IMR-90 (cell line): ENCODE measurements around the gene OR2A25. TPM values are rescaled to one million over a fixed set of nuclear protein-coding genes. Genes with fewer than 3 reads are reported as not detected.

Experiments
- ATAC-seq: fragments of 200-7000 bp; cut with Tn5 transposase; 2 replicates; pipeline ENCODE4 v1.9.1; 2020; ENCODE audit warnings: low read depth, mild to moderate bottlenecking, moderate library complexity
- BruUV-seq: library from RNA; stranded (reverse); fragments of 400-500 nt; replicated peaks from 2 replicates; lab custom pipeline; 2021; lab: Mats Ljungman, UMichigan
- CTCF ChIA-PET: fragments of 300-600 bp; formaldehyde crosslinking; extraction: SDS; loops from one replicate; lab custom pipeline; 2021; ENCODE audit warnings: antibody characterized with exemption; lab: Yijun Ruan, JAX
- POLR2A ChIA-PET: fragments of 300-600 bp; sonication (Branson Sonifier 250); formaldehyde crosslinking; loops from one replicate; lab custom pipeline; 2022; ENCODE audit warnings: antibody characterized with exemption; ENCODE audit not compliant: unreplicated experiment; lab: Charles Lee
- DNase-seq: peaks from one replicate; pipeline ENCODE4 v3.0.0; 2013
- H2AFZ ChIP-seq: replicated peaks from 2 replicates; pipeline ENCODE3; 2013; ENCODE audit warnings: low read length, mild to moderate bottlenecking; ENCODE audit not compliant: poor library complexity
- H2AK5ac ChIP-seq: 2 replicates; pipeline ENCODE4 v1.6.1; 2013; ENCODE audit warnings: low read depth, low read length, inconsistent platforms
- H2AK9ac ChIP-seq: replicated peaks from 2 replicates; pipeline ENCODE3; 2013; ENCODE audit warnings: mild to moderate bottlenecking, low read depth, low read length, moderate library complexity; ENCODE audit not compliant: poor library complexity
- H2BK120ac ChIP-seq: 2 replicates; pipeline ENCODE4 v1.6.1; 2013; ENCODE audit warnings: low read depth, low read length, inconsistent platforms
- H2BK15ac ChIP-seq: 3 replicates; pipeline ENCODE4 v1.6.1; 2013; ENCODE audit warnings: low read depth, low read length, inconsistent platforms
- H2BK20ac ChIP-seq: 2 replicates; pipeline ENCODE4 v1.6.1; 2013; ENCODE audit warnings: low read depth, mild to moderate bottlenecking, inconsistent platforms, low read length, moderate library complexity
- H2BK5ac ChIP-seq: 2 replicates; pipeline ENCODE4 v1.6.1; 2013; ENCODE audit warnings: mild to moderate bottlenecking, low read depth, low read length, inconsistent platforms; ENCODE audit not compliant: poor library complexity, severe bottlenecking
- H3K14ac ChIP-seq: replicated peaks from 2 replicates; pipeline ENCODE4 v1.6.1; 2013; ENCODE audit warnings: low read depth, low read length, inconsistent platforms
- H3K18ac ChIP-seq: 2 replicates; pipeline ENCODE4 v1.6.1; 2013; ENCODE audit warnings: low read depth, low read length, control low read depth
- H3K23ac ChIP-seq: 2 replicates; pipeline ENCODE4 v1.6.1; 2013; ENCODE audit warnings: low read depth, low read length, inconsistent platforms
- H3K27ac ChIP-seq: 2 replicates; pipeline ENCODE4 v1.5.1; 2013; ENCODE audit warnings: mild to moderate bottlenecking, control low read depth, low read length; ENCODE audit not compliant: insufficient read depth
- H3K27me3 ChIP-seq: 2 replicates; pipeline ENCODE4 v1.6.1; 2013; ENCODE audit warnings: low read length; ENCODE audit not compliant: control insufficient read depth, insufficient read depth
- H3K36me3 ChIP-seq: 2 replicates; pipeline ENCODE4 v1.6.1; 2013; ENCODE audit warnings: low read length, mixed read lengths; ENCODE audit not compliant: control insufficient read depth, insufficient read depth
- H3K4ac ChIP-seq: 2 replicates; pipeline ENCODE4 v1.6.1; 2013; ENCODE audit warnings: low read depth, low read length, inconsistent platforms
- H3K4me1 ChIP-seq: 2 replicates; pipeline ENCODE4 v1.6.1; 2013; ENCODE audit warnings: low read length, mixed read lengths; ENCODE audit not compliant: control insufficient read depth, insufficient read depth
- H3K4me2 ChIP-seq: 2 replicates; pipeline ENCODE4 v1.6.1; 2013; ENCODE audit warnings: low read depth, mild to moderate bottlenecking, control low read depth, low read length, moderate library complexity
- H3K4me3 ChIP-seq: 2 replicates; pipeline ENCODE4 v1.5.1; 2013; ENCODE audit warnings: low read depth, mild to moderate bottlenecking, control low read depth, low read length, moderate library complexity; ENCODE audit not compliant: insufficient read depth
- H3K56ac ChIP-seq: 2 replicates; pipeline ENCODE4 v1.6.1; 2013; ENCODE audit warnings: low read length, inconsistent platforms; ENCODE audit not compliant: insufficient read depth; ENCODE audit errors: extremely low read depth
- H3K79me1 ChIP-seq, 2 experiments: 2 replicates each; pipeline ENCODE4 v1.6.1; 2013; ENCODE audit warnings: low read length in 2 of 2, inconsistent platforms in 1 of 2, low read depth in 1 of 2
- H3K9ac ChIP-seq: 2 replicates; pipeline ENCODE4 v1.6.1; 2013; ENCODE audit warnings: low read depth, low read length, control low read depth
- H3K9me1 ChIP-seq: 2 replicates; pipeline ENCODE4 v1.6.1; 2013; ENCODE audit warnings: low read length, inconsistent platforms; ENCODE audit not compliant: insufficient read depth
- H3K9me3 ChIP-seq: 2 replicates; pipeline ENCODE4 v1.6.1; 2013; ENCODE audit warnings: low read length; ENCODE audit not compliant: control insufficient read depth, insufficient read depth
- H4K20me1 ChIP-seq: 2 replicates; pipeline ENCODE4 v1.6.1; 2013; ENCODE audit warnings: low read length, inconsistent platforms; ENCODE audit not compliant: insufficient read depth
- H4K5ac ChIP-seq: 2 replicates; pipeline ENCODE4 v1.6.1; 2013; ENCODE audit warnings: mild to moderate bottlenecking, low read depth, low read length, control low read depth
- H4K8ac ChIP-seq, 2 experiments: 2 replicates each; pipeline ENCODE4 v1.6.1; 2013; ENCODE audit warnings: low read depth in 2 of 2, low read length in 2 of 2, control low read depth in 1 of 2, inconsistent platforms in 1 of 2
- H4K91ac ChIP-seq: 2 replicates; pipeline ENCODE4 v1.6.1; 2013; ENCODE audit warnings: low read depth, low read length, inconsistent platforms; ENCODE audit not compliant: insufficient read depth
- BHLHE40 ChIP-seq: fragments of 150-350 bp; IDR thresholded peaks from 2 replicates; pipeline ENCODE4 v1.6.1; 2016; ENCODE audit warnings: mild to moderate bottlenecking, low read depth, low read length
- CHD1 ChIP-seq: IDR thresholded peaks from 2 replicates; pipeline ENCODE4 v1.6.1; 2012; ENCODE audit warnings: low read depth, low read length, improper control_type of control experiment
- ELK1 ChIP-seq: fragments of 150-350 bp; IDR thresholded peaks from 2 replicates; pipeline ENCODE4 v1.6.1; 2016; ENCODE audit warnings: low read depth, mild to moderate bottlenecking, low read length, moderate library complexity, borderline replicate concordance
- MAFK ChIP-seq: IDR thresholded peaks from 2 replicates; pipeline ENCODE4 v1.6.1; 2012; ENCODE audit warnings: low read depth, low read length, improper control_type of control experiment
- MAZ ChIP-seq: IDR thresholded peaks from 2 replicates; pipeline ENCODE4 v1.6.1; 2012; ENCODE audit warnings: low read depth, mild to moderate bottlenecking, low read length, improper control_type of control experiment, moderate library complexity, borderline replicate concordance
- MXI1 ChIP-seq: IDR thresholded peaks from 2 replicates; pipeline ENCODE4 v1.6.1; 2012; ENCODE audit warnings: low read depth, mild to moderate bottlenecking, low read length, moderate library complexity, borderline replicate concordance
- NFE2L2 ChIP-seq: fragments of 150-350 bp; IDR thresholded peaks from 2 replicates; pipeline ENCODE4 v1.6.1; 2016; ENCODE audit warnings: low read depth, mild to moderate bottlenecking, low read length
- POLR2A ChIP-seq: IDR thresholded peaks from 2 replicates; pipeline ENCODE4 v1.6.1; 2012; ENCODE audit warnings: mild to moderate bottlenecking, low read depth, low read length
- RAD21 ChIP-seq: IDR thresholded peaks from 2 replicates; pipeline ENCODE4 v1.6.1; 2012; ENCODE audit warnings: low read length, improper control_type of control experiment
- RCOR1 ChIP-seq: IDR thresholded peaks from 2 replicates; pipeline ENCODE4 v1.6.1; 2012; ENCODE audit warnings: mild to moderate bottlenecking, low read length, improper control_type of control experiment; ENCODE audit not compliant: insufficient replicate concordance
- WGBS, 2 experiments: methylation state at CpG; one replicate each; pipeline versions ENCODE4 v1.1.5 to v1.1.7; 2013; ENCODE audit warnings: missing lambda C conversion rate in 2 of 2; ENCODE audit not compliant: insufficient read length in 1 of 2; ENCODE audit errors: extremely low coverage in 2 of 2; 5-methylcytosine and 5-hydroxymethylcytosine counted together
- dilution Hi-C: fragments of 300-500 bp; cut with HindIII; formaldehyde crosslinking; loops from one replicate; pipeline ENCODE4 v1.14.3; 2018; ENCODE audit warnings: low sequenced_read_pairs; ENCODE audit not compliant: unreplicated experiment
- in situ Hi-C: fragments of 300-500 bp; cut with MboI; formaldehyde crosslinking; loops from 3 replicates; pipeline ENCODE4 v1.14.3; 2019; ENCODE audit warnings: low sequenced_read_pairs, inconsistent platforms, mixed read lengths
- intact Hi-C: fragments of 100-400 bp; cut with micrococcal nuclease; formaldehyde crosslinking; loops from 2 replicates; pipeline ENCODE4 v1.10.0; 2022
- polyA plus RNA-seq, 3 experiments: library from polyadenylated mRNA; depleted of rRNA; stranded (reverse); fragments of >200 nt; gene quantifications; 2 replicates each; pipeline ENCODE4 v1.2.3, GENCODE V29; 2012; ENCODE audit warnings: low replicate concordance in 1 of 3
- total RNA-seq: library from RNA; depleted of rRNA; stranded (reverse); fragments of >200 nt; gene quantifications from 2 replicates; pipeline ENCODE4 v1.2.3, GENCODE V29; 2012

Gene OR2A25
- total and polyA plus RNA-seq, 2 of the 4 experiments (the other 2 are of a cell fraction) = not detected

GRCh38 chr7:144113651-144114050, 44.0 kb downstream of the OR2A25 start:
- H3K27me3 ChIP-seq = no peaks in the 10 kb centered on the region
- H4K5ac ChIP-seq = no peak overlapping the region
- H3K56ac ChIP-seq = no peak overlapping the region
- H4K20me1 ChIP-seq = no peaks in the 10 kb centered on the region
- TF ChIP-seq CHD1 (no peak), RAD21 (no peak), POLR2A (no peak), MAFK (no peak), BHLHE40 (no peak), RCOR1 (no peak), MXI1 (no peak), NFE2L2 (no peak), ELK1 (no peak), MAZ (no peak)
- H2AK9ac ChIP-seq = no peak overlapping the region
- DNase-seq (no peak), ATAC-seq (no peak)
- no peak overlapping the region for H4K91ac ChIP-seq
- no peak overlapping the region for H4K8ac ChIP-seq
- no peak overlapping the region for H2BK120ac ChIP-seq
- no peak overlapping the region for H3K14ac ChIP-seq
- no peak overlapping the region for H3K4ac ChIP-seq
- no peaks in the 10 kb centered on the region for H3K36me3 ChIP-seq
- no peaks in the 10 kb centered on the region for H3K9me1 ChIP-seq
- in situ Hi-C loops (no loop called here), dilution Hi-C loops (no loop called here), intact Hi-C loops (no loop called here)
- H3K4me2 ChIP-seq = no peak overlapping the region
- BruUV-seq = no TSS peak
- H2AK5ac ChIP-seq = no peak overlapping the region
- no peak overlapping the region for H3K27ac ChIP-seq
- H3K23ac ChIP-seq = no peak overlapping the region
- H3K79me1 ChIP-seq = no peaks in the 10 kb centered on the region
- WGBS, 2 experiments = no CpG with 5 or more reads among the region's 1 CpG
- H2AFZ ChIP-seq = no peak overlapping the region
- H2BK5ac ChIP-seq = no peak overlapping the region
- no peak overlapping the region for H3K9ac ChIP-seq
- POLR2A ChIA-PET = no interaction called here
- no peak overlapping the region for H3K18ac ChIP-seq
- CTCF ChIA-PET = interaction anchor here (3.7 kb wide), 1 partner anchor 14 kb away, joined by 12 read pairs; no protein-coding TSS in a partner anchor
- H2BK20ac ChIP-seq = no peak overlapping the region
- no peak overlapping the region for H3K4me3 ChIP-seq
- H2BK15ac ChIP-seq = no peak overlapping the region
- no peaks in the 10 kb centered on the region for H3K9me3 ChIP-seq
- no peaks in the 10 kb centered on the region for H3K4me1 ChIP-seq
